Esophagus mucosa (tissue), 1 donor: ENCODE results near the gene POLR2C. TPM values are rescaled to one million over a fixed set of nuclear protein-coding genes. Genes with fewer than 3 reads are reported as not detected.
"Not testable (repeated sequence)": the region's sequence is repeated elsewhere in the genome, so short reads cannot be mapped to it uniquely, and the experiment has no call there.

Source experiments
- ATAC-seq: fragments of 200-7000 bp; cut with Tn5 transposase; one replicate; pipeline ENCODE4 v1.9.1; 2020
- total RNA-seq: library from RNA; stranded (reverse); gene quantifications from one replicate; pipeline ENCODE4 v1.2.4, GENCODE V29; 2023
- donor health status: DM: yes; HTN: yes; CAD: no.

Gene POLR2C
- 32.0 TPM for total RNA-seq

DNA sequence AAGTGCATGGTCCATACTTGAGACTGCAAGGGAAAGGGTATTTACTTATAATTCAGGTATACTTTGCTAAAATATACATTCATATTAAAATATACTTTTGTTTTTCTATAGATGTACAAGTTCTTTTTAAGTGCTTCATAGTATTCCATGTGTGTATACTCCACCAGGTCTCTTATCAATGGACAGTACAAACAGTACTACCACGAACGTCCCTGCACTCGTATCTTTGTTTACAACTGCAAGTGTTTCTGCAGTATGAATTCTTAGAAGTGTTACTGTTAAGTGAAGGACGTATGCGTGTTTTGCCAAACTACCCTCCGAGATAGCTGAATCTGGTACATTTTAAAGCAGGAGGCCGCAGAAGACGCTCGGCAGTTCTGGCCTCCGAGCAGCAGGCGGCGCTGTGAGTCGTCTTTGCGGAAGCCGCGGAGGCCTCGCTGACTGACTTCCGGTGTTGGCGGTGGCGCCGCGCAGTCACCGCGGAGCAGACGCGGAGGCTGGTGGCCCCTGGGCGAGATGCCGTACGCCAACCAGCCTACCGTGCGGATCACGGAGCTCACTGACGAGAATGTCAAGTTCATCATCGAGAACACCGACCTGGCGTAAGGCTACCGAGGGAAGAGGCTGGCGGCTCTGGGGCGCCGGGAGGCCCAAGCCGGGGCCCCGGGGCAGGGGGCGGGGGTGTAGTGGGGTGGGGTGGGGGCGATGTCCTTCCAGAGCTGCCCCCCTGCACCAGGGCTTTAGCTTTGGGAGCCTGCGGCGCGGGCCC, at the start of gene POLR2C:
TSS of gene POLR2C (plus strand) at position 471 of the 769 bp plus-strand sequence. CDS start at position 517, 46 bp downstream.
- peak; percentile 87 for ATAC-seq

DNA sequence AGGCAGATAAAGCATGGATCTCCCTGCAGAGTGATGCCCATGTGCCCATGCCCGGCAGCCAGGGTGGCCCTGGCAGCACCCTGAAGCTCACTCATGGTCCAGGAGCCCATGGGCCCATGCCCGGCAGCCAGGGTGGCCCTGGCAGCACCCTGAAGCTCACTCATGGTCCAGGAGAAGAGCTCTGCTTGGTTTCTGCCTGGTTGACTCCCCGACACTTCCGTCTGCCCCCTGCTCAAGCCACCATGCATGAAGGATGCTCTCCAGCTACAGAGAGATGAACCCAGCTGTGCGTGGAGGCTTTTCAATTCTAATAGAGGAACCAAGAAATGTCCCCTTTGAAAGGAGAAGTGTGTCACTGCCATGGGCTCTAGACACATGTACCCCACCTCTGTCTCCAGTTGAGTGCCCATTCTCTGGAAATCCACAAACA, 49.2 kb upstream of the POLR2C start:
- peak; percentile 5 for ATAC-seq

DNA sequence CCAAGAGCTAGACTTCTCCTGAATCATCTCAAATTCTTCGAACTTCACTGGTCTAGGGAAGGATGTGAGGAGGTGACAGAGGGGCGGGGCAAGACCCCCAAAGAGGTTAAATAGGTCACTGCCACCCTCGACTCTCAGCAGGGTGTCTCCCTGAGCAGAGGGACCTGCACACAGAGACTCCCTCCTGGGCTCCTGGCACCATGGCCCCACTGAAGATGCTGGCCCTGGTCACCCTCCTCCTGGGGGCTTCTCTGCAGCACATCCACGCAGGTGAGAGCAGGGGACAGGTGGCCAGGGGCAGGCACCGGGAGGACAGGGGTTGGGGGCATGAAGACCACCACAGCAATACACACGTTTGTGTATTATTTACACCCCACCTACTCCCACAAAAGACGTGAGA, 48.7 kb upstream of the POLR2C start:
- no peak for ATAC-seq

DNA sequence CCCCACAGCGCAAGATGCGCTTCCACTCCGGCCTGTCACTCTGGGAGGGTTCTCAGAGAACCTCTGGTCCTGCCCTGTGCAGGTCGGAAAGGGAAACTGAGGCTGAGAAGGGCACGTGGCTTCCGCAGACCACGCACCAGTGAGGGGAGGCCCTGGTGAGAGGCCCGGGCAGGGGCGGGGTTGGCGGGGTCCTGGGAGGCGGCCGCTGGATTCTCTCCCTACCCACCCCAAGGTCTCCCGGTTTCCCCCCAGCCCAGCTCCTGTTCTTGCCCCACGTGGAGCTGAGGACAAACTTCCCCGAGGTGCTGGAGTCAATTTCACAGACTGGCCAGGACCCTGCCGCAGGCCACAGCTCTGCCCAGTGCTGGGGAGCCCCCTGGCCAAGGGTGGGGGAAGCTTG, 46.4 kb upstream of the POLR2C start:
- ATAC-seq = no peak

DNA sequence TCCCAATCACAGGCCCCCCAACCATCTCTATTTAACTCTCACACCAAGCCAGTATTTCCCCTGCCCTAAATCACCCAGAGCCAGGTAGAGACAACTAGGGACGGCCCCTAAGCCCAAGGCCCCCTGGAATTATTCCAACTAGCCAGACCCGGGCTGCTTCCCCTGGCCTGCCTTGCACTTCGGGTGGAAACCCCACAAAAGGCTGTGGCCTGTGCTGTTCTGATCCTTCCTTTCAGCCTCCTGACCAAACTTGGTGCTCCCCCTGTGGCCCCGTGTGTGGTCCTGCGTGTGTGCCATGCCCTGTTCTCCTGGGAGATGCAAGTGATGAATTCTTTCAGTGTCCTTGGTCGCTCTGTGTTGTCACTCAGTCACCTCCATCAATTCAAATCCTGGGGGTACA, 43.0 kb upstream of the POLR2C start:
- no peak for ATAC-seq

DNA sequence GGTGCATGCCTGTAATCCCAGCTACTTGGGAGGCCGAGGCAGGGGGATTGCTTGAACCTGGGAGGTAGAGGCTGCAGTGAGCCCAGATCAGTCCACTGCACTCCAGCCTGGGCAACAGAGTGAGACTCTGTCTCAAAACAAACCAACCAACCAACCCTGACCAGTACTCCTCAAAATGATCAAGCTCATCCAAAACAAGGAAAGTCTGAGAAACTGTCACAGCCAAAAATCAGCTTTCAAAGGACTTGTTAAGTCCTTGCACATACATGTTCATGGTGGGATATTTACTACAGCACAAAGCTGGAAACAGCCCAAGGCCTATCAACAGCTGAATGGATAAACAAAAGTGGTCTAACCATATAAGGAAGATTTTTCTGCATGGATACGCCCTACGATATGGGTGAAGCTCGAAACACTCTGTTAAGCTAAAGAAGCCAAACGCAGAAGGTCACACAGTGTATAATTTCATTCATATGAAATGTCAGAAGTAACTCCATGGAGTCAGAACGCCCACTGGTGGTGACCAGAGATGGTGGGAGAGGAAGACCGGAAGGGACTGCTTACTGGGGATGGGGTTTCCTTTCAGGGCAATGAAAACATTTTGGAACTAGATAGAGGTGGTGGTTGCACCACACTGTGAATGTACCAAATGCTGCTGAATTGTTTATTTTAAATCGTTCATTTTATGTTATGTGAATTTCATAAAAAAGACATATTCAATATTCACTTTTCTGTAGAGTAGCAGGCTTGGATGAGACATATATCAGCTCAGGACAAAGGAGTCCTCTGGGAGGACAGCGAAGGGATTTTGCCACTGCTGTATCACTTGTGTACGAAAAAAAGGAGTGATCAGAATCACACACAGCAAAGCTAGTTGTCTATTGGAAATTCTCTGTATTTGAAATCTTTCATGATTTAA, 40.2 kb upstream of the POLR2C start:
- peak; percentile 37 for ATAC-seq

DNA sequence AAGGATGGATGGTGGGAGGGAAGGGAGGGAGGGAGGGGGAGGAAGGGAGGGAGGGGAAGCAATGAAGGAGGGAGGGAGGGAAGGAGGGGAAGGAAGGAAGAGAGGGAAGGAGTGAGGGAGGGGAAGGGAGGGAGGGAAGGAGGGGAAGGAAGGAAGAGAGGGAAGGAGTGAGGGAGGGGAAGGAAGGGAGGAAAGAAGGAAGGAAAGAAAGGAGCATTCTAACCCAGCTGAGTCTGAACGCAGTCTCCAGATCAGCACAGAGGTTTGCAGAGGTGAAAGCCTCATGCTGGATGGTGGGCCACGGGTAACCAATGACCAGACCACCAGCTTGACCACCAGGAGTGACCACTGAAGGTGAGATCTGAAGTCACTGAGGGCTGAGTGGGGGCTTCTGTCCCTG, 39.3 kb upstream of the POLR2C start:
- ATAC-seq = no peak

DNA sequence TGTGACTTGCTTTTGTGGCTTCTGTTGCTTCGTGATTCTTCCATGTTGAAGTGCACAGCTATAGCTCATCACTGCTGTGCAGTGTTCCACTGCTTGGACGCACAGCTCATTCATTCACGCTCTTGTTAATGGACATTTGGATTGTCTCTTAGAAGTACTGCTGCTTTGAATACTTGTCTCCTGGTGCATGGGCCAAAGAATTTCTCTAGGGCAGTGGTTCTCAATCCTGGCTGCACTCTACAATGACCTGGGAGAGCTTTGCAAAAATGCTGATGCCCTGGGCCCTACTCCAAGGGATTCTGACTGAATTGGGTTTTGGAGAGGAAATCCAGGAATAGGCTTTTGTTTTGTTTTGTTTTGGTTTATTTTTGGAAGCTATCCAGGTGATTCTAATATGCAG, 37.9 kb upstream of the POLR2C start:
- no peak for ATAC-seq

DNA sequence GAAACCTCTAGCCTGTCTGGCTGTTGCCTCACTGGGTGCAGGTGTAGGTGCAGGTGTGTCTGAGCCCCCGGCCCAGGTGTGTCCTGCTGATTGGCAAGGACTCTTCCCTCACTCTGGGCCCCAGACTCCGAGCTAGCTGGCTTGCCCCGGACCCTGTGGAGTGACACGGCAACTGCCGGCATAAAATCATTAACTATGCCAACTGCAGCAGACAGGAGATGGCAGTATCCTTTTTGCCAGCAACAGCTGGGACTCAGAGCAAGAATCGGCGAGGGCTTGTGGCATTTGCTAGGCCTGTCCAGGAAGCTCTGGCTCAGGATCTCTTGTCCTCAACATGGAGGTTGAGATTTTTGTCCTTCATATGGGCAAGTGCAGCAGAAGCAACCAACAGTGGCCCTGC, 36.1 kb upstream of the POLR2C start:
- no peak for ATAC-seq

DNA sequence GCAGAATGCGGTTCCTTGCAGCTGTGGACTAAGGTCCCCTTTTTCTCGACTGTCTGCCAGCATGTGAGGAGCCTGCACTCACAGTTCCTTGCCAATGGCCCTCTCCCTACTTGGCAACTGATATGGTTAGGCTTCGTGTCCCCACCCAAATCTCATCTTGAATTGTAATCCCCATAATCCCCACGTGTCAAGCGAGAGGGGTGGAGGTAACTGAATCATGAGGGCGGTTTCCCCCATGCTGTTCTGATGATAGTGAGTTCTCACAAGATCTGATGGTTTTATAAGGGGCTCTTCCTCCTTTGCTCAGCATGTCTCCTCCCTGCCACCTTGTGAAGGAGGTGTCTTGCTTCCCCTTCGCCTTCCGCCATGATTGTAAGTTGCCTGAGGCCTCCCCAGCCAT, 35.2 kb upstream of the POLR2C start:
- no peak for ATAC-seq

DNA sequence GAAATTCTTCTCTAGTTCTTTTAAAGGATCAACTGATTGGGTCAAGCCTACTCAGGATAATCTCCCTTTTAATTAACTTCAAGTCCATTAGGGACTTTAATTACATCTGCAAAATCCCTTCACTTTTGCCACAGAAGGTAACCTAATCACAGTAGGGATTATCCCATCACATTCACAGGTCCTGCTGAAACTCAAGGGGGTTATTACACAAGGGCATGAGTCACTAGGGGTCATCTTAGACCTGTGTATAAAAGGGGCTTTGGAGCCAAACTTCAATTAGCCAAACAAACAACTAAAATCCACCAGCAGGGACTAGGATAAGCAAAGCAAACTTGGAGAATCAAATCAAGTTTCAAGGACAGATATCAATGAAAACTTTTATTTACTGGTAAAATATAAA, 34.7 kb upstream of the POLR2C start:
- no peak for ATAC-seq

DNA sequence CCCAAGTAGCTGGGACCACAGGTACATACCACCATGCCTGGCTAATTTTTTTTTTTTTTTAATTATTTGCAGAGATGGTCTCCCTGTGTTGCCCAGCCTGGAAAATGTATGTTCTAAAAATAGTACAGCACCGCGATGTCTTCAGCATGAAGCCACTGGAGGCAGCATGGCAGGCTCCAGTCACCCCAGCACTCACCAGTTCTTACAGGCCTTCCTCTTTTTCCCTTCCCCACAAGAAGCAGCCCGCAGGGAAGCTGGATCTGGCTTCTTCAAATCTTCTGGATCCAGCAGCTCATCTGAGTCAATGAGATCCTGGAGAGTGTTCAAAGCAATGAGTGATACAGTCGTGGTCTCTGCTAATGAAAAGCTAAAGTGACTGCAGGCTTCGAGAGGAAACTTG, 31.5 kb upstream of the POLR2C start:
- no peak for ATAC-seq

DNA sequence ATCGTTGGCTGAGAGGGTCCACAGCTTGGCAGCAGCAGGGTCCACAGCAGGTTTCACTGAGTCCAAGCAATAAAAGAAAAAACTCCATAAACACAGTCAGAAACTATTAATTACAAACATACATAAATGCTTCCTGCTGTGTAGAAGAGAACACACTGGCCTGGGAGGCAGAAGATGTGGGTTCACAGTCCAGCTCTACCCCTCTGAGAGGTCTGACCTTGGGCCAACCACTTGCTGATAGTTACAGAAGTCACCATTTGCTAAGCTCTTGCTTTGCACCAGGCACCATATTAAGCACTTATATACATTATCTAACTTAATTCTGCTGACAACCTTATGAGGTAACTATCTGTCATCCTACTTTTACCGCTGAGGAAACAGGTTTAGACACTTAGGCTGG, 30.0 kb upstream of the POLR2C start:
- peak; percentile 69 for ATAC-seq

DNA sequence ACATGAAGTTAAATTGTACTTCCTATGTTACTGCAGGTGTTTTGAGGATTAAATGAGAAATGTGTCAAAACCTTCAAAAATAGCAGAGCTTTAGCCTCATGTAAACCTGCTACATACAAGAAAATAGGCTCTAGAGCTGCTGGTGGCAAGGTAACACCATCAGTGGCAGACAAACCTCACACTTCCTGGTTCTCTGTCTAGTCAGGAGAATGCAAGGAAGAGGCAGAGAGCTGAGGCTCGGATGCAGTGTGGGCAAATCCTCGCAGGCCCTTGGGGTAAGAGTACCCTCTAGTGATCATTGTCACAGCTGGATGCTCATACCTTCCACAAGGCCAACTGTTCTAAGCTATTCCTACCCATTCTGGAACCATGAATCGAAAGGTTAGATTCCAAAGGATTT, 29.5 kb upstream of the POLR2C start:
- peak; percentile 54 for ATAC-seq

DNA sequence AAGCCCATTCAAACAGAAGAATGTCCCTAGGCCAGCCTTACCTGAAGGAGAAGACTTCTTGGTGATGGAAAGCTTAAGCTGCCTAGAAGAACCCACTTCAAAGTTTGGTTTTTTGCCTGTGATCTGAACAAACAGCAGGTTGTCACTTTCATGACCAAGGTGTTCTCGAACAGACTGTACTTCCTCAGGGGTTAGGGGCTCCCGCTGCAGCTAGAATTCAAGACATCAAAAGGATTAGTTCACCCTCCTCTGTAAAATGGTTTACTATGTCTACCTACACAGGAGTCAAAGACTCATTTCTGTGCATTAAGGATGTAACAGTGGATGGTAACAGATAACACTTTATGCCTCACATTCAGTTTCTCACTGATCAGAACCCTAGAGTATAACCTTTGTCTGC, 28.5 kb upstream of the POLR2C start:
- no peak for ATAC-seq

DNA sequence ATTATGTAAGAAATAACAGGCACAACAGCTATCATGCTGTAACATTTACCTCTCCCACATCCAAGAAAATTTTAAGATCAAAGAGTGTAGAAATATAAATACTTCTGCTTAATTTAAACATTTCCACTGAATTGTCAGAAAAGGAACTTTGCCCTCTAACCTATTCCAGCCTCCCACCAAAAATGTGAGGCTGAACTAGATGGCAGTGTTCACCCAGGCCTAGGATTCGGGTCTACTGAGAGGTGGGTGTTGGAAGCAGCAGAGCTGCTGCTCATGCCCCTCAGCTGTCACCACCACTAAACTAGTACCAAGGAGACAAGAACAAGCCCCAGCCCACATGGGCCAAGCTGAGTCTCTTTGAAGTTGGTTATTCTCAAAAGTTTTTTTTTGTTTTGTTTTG, 26.6 kb upstream of the POLR2C start:
- ATAC-seq = no peak

DNA sequence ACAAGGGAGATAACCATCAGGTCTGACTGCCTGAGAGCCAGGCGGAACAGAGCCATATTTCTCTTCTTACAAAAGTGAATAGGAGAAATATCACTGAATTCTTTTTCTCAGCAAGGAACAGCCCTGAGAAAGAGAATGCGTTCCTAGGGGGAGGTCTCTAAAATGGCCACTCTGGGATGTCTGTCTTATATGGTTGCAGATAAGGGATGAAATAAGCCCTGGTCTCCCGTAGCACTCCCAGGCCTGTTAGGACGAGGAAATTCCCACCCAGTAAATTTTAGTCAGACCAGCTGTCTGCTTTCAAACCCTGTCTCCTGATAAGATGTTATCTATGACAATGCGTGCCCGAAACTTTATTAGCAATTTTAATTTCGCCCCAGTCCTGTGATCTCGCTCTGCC, 22.5 kb upstream of the POLR2C start:
- ATAC-seq = not testable (repeated sequence)

DNA sequence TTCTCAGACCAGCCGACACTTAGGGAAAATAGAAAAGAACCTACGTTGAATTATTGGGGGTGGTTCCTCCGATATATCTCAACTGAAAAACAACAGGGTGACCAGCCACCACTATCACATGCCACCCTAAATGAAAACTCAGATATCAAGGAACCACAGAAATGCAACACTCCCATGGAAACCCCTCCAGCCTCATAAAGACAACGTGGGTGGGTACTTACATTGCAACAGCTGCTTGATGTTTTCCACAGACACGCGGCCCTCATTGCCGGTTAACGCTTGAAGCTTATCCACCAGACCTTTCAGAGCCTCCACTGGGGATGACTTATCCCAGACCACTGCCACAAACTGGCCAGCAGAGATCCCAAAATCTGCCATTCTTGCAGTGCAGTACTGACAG, 21.9 kb upstream of the POLR2C start:
- not testable (repeated sequence) for ATAC-seq

DNA sequence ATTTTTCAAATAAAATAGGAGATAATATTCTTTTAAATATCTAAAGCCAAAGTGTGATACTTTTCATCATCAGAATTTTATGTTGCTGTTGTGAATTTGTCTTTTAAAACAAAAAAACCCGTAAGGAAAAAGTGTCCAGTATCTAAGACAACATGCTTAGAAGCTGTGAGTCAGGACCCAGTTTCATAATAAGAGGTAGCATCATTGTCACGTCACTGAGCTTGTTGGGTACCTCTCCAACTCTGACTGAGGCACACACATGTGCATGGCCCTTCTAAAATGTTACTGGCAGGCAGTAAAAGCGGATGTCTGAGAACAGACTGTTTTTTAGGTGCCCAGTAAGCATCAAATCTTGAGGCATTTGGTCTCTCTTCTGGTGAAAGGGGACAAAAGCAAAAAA, 17.8 kb upstream of the POLR2C start:
- ATAC-seq = peak; percentile 27

DNA sequence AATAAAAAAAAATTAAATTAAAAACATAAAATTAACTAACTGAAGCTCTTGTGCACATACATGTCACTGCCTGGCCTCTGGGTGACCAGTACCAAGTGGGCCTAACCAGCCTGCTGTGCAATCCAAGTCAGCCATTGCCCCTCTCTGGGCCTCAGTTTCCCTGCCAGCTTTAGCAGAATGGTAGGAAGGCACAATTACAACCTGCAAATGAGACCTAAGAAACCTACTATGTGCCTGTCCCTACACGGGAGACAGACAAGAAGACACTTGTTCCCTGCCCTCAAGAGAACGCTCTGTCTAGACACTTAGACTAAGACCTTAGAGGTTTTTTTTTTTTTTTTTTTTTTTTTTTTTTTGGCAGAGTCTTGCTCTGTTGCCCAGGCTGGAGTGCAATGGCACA, 17.0 kb upstream of the POLR2C start:
- ATAC-seq = no peak

DNA sequence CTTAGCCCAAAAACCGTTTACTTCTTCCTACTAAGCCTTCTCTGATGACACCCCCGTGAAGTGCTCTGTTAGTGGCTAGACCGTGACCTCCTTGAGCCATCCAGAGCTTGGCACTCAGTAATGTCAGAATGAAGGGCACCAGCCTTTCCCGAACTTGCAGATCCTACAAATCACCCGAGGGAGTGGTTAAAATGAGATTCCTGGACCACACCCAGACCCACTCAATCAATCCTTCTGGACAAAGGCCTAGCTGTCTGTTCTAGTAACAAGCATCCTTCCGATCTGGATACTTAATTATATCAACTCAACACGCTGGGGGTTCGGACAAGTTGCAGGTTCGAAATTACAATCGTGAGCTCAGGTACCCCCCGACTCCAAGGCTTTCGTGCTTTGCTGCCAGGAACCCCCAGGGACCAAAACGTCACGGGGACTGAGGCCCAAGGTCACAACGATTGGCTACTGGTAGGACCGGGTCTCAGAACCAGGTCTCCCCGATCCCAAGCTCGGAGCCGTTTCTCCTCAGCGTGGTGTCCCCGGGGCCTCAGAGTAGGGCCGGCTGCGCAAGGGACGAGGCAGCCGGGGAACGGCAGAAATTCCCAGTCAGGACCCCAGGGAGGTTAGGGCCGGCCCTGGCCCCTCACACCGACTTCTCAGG, 15.8 kb upstream of the POLR2C start:
- ATAC-seq = peak; percentile 31

DNA sequence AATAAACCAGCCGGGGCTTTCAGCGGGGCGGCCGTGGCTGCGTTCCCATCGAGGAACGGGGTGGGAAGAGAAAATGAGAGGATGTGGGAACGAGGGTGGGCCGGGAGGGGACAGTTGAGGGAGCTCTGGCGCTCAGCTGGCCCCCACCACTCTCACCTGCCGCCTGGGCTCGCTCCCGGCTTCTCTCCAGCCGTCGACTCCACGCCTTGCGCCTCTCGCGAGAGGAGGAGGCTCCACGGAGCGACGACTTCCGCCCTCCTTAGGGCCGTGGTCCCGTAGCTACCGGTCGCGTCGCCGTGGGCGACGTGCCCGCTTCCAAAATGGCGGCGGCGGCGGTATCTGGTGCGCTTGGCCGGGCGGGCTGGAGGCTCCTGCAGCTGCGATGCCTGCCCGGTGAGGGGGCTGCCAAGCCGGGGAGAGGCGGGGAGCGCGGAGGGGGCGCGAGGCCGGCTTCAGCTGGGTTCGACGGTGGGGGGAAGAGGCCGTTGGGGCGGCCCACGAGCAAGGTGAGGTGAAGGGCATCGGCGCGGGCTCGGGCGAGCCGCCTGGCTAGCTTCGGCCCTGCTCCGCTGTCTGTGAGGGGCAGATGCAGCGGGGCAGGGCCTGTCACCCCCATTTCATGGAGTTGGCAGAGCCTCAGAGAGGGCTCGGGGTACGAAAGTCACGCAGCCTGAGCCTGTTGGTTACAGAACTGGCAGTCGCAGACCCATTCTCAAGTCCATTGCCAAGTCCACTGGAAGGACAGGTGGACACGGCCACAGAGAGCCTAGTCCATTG, 15.1 kb upstream of the POLR2C start, which contains the start of the genes CIAPIN1 and COQ9:
TSS of gene CIAPIN1 (minus strand) at position 200 of the 777 bp plus-strand sequence. CDS start 6,457 bp downstream, outside the sequence.
TSS of gene COQ9 (plus strand) at position 294 of the 777 bp plus-strand sequence. CDS start at position 321, 27 bp downstream.
- ATAC-seq = peak; percentile 99
